ENCODE results near the gene S100A2. TPM values are rescaled to one million over a fixed set of nuclear protein-coding genes. Genes with fewer than 3 reads are reported as not detected.

The S100A2 gene
- total and polyA plus RNA-seq, 2 of the 13 experiments (the other 11 are each of a cell fraction or from before 2014, with no cell fraction given): 1.2 TPM

DNA sequence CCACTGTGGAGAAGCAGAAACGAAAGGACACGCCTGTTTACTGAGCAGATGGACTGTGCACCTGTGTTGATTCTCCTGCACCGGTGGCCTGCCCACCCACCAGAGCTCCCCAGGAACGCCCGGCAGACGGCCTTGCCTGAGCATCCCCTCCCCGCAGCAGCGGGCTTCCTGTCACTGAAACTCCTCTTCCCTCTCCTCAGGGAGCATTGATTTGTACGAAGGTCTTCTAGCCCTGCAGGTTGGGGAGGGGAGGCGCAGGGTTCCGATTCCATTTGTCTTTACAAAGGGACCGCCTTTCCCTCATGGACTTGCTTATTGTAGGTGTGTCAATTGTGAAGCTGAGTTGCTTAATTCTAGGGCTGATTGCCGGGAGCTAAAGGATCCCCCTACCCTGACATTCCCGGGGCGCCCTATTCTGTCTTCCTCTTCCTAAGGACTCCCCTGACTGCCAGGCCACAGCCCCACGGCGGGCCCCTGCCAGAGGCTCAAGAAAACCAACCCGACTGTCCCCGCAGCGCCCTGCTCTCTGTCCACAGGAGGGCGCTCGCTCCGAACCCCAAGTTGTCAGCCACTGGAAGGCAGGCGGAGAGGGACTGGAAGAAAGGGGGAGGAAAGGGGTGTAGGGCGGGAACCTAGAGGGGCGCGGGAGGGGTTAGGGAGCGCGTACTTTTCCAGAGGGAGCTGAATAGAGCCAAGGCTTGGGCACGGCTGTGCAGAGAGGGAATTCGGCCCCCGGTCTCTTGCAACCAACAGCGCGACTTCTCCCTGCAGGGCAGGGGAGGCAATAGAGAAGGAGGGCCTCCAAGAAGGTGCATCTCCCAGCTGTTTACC is 32.7 kb downstream of the S100A2 start (continued):
- TF ChIP-seq, protein P1, sequence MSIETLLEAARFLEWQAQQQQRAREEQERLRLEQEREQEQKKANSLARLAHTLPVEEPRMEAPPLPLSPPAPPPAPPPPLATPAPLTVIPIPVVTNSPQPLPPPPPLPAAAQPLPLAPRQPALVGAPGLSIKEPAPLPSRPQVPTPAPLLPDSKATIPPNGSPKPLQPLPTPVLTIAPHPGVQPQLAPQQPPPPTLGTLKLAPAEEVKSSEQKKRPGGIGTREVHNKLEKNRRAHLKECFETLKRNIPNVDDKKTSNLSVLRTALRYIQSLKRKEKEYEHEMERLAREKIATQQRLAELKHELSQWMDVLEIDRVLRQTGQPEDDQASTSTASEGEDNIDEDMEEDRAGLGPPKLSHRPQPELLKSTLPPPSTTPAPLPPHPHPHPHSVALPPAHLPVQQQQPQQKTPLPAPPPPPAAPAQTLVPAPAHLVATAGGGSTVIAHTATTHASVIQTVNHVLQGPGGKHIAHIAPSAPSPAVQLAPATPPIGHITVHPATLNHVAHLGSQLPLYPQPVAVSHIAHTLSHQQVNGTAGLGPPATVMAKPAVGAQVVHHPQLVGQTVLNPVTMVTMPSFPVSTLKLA (IDR thresholded peaks at IDR 0.05): no peak
- TF ChIP-seq, protein P2, sequence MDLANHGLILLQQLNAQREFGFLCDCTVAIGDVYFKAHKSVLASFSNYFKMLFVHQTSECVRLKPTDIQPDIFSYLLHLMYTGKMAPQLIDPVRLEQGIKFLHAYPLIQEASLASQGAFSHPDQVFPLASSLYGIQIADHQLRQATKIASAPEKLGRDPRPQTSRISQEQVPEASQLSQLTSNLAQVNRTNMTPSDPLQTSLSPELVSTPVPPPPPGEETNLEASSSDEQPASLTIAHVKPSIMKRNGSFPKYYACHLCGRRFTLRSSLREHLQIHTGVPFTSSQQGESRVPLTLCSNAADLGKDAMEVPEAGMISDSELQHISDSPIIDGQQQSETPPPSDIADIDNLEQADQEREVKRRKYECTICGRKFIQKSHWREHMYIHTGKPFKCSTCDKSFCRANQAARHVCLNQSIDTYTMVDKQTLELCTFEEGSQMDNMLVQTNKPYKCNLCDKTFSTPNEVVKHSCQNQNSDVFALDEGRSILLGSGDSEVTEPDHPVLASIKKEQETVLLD (CRISPR knock-in tag; IDR thresholded peaks at IDR 0.05; ENCODE audit: low read depth): no peak
- no peak for TF ChIP-seq ZFP62 (CRISPR knock-in tag; IDR thresholded peaks at IDR 0.05)
- TF ChIP-seq ZMAT3 (CRISPR knock-in tag; conservative IDR thresholded peaks at IDR 0.05): no peak
- TF ChIP-seq ZNF567 (CRISPR knock-in tag; IDR thresholded peaks at IDR 0.05; ENCODE audit: borderline replicate concordance): no peak
- no peak for TF ChIP-seq RFX5 (IDR thresholded peaks at IDR 0.05; ENCODE audit: low read depth, low read length)
- TF ChIP-seq CHCHD3 (CRISPR knock-in tag; IDR thresholded peaks at IDR 0.05): no peak
- TF ChIP-seq ZNF264 (CRISPR knock-in tag; IDR thresholded peaks at IDR 0.05): 0 out of 2 replicates have a peak, but pooled peaks have one; percentile 53
- TF ChIP-seq, protein P3, sequence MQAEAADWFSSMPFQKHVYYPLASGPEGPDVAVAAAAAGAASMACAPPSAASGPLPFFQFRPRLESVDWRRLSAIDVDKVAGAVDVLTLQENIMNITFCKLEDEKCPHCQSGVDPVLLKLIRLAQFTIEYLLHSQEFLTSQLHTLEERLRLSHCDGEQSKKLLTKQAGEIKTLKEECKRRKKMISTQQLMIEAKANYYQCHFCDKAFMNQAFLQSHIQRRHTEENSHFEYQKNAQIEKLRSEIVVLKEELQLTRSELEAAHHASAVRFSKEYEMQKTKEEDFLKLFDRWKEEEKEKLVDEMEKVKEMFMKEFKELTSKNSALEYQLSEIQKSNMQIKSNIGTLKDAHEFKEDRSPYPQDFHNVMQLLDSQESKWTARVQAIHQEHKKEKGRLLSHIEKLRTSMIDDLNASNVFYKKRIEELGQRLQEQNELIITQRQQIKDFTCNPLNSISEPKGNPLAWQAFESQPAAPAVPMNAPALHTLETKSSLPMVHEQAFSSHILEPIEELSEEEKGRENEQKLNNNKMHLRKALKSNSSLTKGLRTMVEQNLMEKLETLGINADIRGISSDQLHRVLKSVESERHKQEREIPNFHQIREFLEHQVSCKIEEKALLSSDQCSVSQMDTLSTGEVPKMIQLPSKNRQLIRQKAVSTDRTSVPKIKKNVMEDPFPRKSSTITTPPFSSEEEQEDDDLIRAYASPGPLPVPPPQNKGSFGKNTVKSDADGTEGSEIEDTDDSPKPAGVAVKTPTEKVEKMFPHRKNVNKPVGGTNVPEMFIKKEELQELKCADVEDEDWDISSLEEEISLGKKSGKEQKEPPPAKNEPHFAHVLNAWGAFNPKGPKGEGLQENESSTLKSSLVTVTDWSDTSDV (CRISPR knock-in tag; IDR thresholded peaks at IDR 0.05): no peak
- peak; percentile 17; the same call in 1 of the 2 replicates for TF ChIP-seq ZNF878 (CRISPR knock-in tag; IDR thresholded peaks at IDR 0.05)
- TF ChIP-seq, protein P4, sequence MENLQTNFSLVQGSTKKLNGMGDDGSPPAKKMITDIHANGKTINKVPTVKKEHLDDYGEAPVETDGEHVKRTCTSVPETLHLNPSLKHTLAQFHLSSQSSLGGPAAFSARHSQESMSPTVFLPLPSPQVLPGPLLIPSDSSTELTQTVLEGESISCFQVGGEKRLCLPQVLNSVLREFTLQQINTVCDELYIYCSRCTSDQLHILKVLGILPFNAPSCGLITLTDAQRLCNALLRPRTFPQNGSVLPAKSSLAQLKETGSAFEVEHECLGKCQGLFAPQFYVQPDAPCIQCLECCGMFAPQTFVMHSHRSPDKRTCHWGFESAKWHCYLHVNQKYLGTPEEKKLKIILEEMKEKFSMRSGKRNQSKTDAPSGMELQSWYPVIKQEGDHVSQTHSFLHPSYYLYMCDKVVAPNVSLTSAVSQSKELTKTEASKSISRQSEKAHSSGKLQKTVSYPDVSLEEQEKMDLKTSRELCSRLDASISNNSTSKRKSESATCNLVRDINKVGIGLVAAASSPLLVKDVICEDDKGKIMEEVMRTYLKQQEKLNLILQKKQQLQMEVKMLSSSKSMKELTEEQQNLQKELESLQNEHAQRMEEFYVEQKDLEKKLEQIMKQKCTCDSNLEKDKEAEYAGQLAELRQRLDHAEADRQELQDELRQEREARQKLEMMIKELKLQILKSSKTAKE (CRISPR knock-in tag; IDR thresholded peaks at IDR 0.05; ENCODE audit: borderline replicate concordance): no peak; the same call in 1 of the 2 replicates
- peak; percentile 57 for TF ChIP-seq RBM39 (IDR thresholded peaks at IDR 0.05; ENCODE audit: low read depth, low read length, poor library complexity, severe bottlenecking)
- TF ChIP-seq, protein P5, sequence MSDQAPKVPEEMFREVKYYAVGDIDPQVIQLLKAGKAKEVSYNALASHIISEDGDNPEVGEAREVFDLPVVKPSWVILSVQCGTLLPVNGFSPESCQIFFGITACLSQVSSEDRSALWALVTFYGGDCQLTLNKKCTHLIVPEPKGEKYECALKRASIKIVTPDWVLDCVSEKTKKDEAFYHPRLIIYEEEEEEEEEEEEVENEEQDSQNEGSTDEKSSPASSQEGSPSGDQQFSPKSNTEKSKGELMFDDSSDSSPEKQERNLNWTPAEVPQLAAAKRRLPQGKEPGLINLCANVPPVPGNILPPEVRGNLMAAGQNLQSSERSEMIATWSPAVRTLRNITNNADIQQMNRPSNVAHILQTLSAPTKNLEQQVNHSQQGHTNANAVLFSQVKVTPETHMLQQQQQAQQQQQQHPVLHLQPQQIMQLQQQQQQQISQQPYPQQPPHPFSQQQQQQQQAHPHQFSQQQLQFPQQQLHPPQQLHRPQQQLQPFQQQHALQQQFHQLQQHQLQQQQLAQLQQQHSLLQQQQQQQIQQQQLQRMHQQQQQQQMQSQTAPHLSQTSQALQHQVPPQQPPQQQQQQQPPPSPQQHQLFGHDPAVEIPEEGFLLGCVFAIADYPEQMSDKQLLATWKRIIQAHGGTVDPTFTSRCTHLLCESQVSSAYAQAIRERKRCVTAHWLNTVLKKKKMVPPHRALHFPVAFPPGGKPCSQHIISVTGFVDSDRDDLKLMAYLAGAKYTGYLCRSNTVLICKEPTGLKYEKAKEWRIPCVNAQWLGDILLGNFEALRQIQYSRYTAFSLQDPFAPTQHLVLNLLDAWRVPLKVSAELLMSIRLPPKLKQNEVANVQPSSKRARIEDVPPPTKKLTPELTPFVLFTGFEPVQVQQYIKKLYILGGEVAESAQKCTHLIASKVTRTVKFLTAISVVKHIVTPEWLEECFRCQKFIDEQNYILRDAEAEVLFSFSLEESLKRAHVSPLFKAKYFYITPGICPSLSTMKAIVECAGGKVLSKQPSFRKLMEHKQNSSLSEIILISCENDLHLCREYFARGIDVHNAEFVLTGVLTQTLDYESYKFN (CRISPR knock-in tag; conservative IDR thresholded peaks at IDR 0.05): peak; percentile 77
- no peak for TF ChIP-seq ZMYM4 (CRISPR knock-in tag; IDR thresholded peaks at IDR 0.05)
- TF ChIP-seq, protein P6, sequence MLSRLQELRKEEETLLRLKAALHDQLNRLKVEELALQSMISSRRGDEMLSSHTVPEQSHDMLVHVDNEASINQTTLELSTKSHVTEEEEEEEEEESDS (CRISPR knock-in tag; IDR thresholded peaks at IDR 0.05; ENCODE audit: borderline replicate concordance): no peak
- TF ChIP-seq SIN3A (IDR thresholded peaks at IDR 0.05; ENCODE audit: borderline replicate concordance, low read depth, low read length): 0 out of 2 replicates have a peak, but pooled peaks have one; percentile 26

Measured in HepG2 (cell line).